ENCODE measurements around the gene PCDHGA4. TPM values are rescaled to one million over a fixed set of nuclear protein-coding genes. Genes with fewer than 3 reads are reported as not detected.

The PCDHGA4 gene
- total RNA-seq, 1 donor from 2014 or later = 10.6 TPM

- intact Hi-C loops (cut with DNase I) = no loop called here
- DNase-seq (ENCODE audit: low spot score) = no peak
- ATAC-seq = no peak
Observed at GRCh38 chr5:141402553-141403243, 47.9 kb downstream of the PCDHGA4 start, which contains the start of gene PCDHGA9. PCDHGA9 (plus strand) TSS chr5:141402778; CDS start chr5:141402953, 175 bp downstream.

GRCh38 chr5:141403387-141403786 lies 48.6 kb downstream of the PCDHGA4 start:
- intact Hi-C loops (cut with DNase I) = no loop called here
- DNase-seq (ENCODE audit: low spot score) (no peak), ATAC-seq (no peak)

Other genes starting within 250 kb of the PCDHGA4 start
- 12.2 TPM for gene PCDHB4, start 233.2 kb upstream of the PCDHGA4 start, total RNA-seq
- 4.4 TPM for gene PCDHB5, start 219.8 kb upstream of the PCDHGA4 start, total RNA-seq
- 2.4 TPM for gene PCDHB6, start 205.0 kb upstream of the PCDHGA4 start, total RNA-seq
- gene PCDHB7, start 182.4 kb upstream of the PCDHGA4 start, total RNA-seq = 5.0 TPM
- gene PCDHB8, start 177.2 kb upstream of the PCDHGA4 start, total RNA-seq = 4.5 TPM
- 9.5 TPM for gene PCDHB16, start 172.6 kb upstream of the PCDHGA4 start, total RNA-seq
- gene PCDHB9, start 167.9 kb upstream of the PCDHGA4 start, total RNA-seq = 3.7 TPM
- gene PCDHB10, start 162.7 kb upstream of the PCDHGA4 start, total RNA-seq = 5.3 TPM
- 9.9 TPM for gene PCDHB11, start 155.4 kb upstream of the PCDHGA4 start, total RNA-seq
- 6.6 TPM for gene PCDHB12, start 146.3 kb upstream of the PCDHGA4 start, total RNA-seq
- 4.9 TPM for gene PCDHB13, start 141.1 kb upstream of the PCDHGA4 start, total RNA-seq
- gene PCDHB14, start 131.7 kb upstream of the PCDHGA4 start, total RNA-seq = 5.3 TPM
- 7.3 TPM for gene PCDHB15, start 109.6 kb upstream of the PCDHGA4 start, total RNA-seq
- 1.4 TPM for gene SLC25A2, start 51.0 kb upstream of the PCDHGA4 start, total RNA-seq
- gene TAF7, start 34.2 kb upstream of the PCDHGA4 start, total RNA-seq = 84.3 TPM
- 1.4 TPM for gene PCDHGA1, start 24.5 kb upstream of the PCDHGA4 start, total RNA-seq
- gene PCDHGA2, start 16.3 kb upstream of the PCDHGA4 start, total RNA-seq = 13.5 TPM
- gene PCDHGA3, start 11.2 kb upstream of the PCDHGA4 start, total RNA-seq = 6.7 TPM
- 7.8 TPM for gene PCDHGB1, start 4.9 kb upstream of the PCDHGA4 start, total RNA-seq
- gene PCDHGB2, start 5.0 kb downstream of the PCDHGA4 start, total RNA-seq = 10.2 TPM
- 8.8 TPM for gene PCDHGA5, start 9.1 kb downstream of the PCDHGA4 start, total RNA-seq
- 9.7 TPM for gene PCDHGB3, start 15.2 kb downstream of the PCDHGA4 start, total RNA-seq
- 10.3 TPM for gene PCDHGA6, start 18.9 kb downstream of the PCDHGA4 start, total RNA-seq
- gene PCDHGA7, start 27.7 kb downstream of the PCDHGA4 start, total RNA-seq = 7.3 TPM
- gene PCDHGB4, start 32.7 kb downstream of the PCDHGA4 start, total RNA-seq = 9.0 TPM
- gene PCDHGA8, start 37.6 kb downstream of the PCDHGA4 start, total RNA-seq = 5.3 TPM
- gene PCDHGB5, start 42.9 kb downstream of the PCDHGA4 start, total RNA-seq = 16.3 TPM
- 10.7 TPM for gene PCDHGA9, start 47.8 kb downstream of the PCDHGA4 start, total RNA-seq
- 12.4 TPM for gene PCDHGB6, start 53.0 kb downstream of the PCDHGA4 start, total RNA-seq
- gene PCDHGA10, start 58.0 kb downstream of the PCDHGA4 start, total RNA-seq = 8.9 TPM
- 18.9 TPM for gene PCDHGB7, start 62.7 kb downstream of the PCDHGA4 start, total RNA-seq
- gene PCDHGA11, start 66.0 kb downstream of the PCDHGA4 start, total RNA-seq = 7.8 TPM
- 12.1 TPM for gene PCDHGA12, start 75.5 kb downstream of the PCDHGA4 start, total RNA-seq
- 71.4 TPM for gene PCDHGC3, start 120.9 kb downstream of the PCDHGA4 start, total RNA-seq
- gene PCDHGC4, start 130.0 kb downstream of the PCDHGA4 start, total RNA-seq = 4.5 TPM
- gene PCDHGC5, start 134.1 kb downstream of the PCDHGA4 start, total RNA-seq = 3.8 TPM